ENCODE results near the gene NWD2.

DNA sequence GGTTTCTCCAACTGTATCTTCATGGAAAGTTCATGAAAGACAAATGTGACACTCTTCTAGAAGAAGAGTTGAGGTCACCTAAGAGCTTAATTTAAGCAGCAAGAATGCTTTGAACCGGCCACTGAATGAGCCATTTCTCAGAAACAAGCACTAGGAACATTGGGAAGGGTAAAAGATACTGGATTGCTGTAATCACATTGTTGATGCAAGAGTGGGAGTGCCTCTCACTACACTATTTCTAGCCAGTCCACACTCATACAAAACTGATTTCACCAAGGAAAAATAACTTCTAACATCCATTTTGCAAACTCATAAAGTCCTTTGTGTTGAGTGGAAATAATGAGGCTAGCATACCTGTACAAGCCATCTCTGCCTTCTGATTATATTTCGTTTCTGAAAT, 221.3 kb downstream of the NWD2 start:
- TF ChIP-seq, protein P1, sequence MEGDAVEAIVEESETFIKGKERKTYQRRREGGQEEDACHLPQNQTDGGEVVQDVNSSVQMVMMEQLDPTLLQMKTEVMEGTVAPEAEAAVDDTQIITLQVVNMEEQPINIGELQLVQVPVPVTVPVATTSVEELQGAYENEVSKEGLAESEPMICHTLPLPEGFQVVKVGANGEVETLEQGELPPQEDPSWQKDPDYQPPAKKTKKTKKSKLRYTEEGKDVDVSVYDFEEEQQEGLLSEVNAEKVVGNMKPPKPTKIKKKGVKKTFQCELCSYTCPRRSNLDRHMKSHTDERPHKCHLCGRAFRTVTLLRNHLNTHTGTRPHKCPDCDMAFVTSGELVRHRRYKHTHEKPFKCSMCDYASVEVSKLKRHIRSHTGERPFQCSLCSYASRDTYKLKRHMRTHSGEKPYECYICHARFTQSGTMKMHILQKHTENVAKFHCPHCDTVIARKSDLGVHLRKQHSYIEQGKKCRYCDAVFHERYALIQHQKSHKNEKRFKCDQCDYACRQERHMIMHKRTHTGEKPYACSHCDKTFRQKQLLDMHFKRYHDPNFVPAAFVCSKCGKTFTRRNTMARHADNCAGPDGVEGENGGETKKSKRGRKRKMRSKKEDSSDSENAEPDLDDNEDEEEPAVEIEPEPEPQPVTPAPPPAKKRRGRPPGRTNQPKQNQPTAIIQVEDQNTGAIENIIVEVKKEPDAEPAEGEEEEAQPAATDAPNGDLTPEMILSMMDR (IDR thresholded peaks at IDR 0.05; ENCODE audit: borderline replicate concordance, extremely low read depth, low read length, poor library complexity, severe bottlenecking) = no peak
- TF ChIP-seq EZH2 (IDR thresholded peaks at IDR 0.05; ENCODE audit: borderline replicate concordance, low read depth, low read length, severe bottlenecking) = no peak
